Brain pericyte (primary cell): ENCODE measurements around the gene IRGQ.
"Not testable (repeated sequence)": the region's sequence is repeated elsewhere in the genome, so short reads cannot be mapped to it uniquely, and the experiment has no call there.

ENCODE experiments used
- DNase-seq: peaks from one replicate; pipeline ENCODE4 v3.0.0-alpha.2; 2012; ENCODE audit warnings: low read depth, low spot score

The IRGQ gene

GRCh38 chr19:43625918-43626579 is 30.1 kb upstream of the IRGQ start:
- no peak for DNase-seq

GRCh38 chr19:43624933-43625332 is 29.0 kb upstream of the IRGQ start:
- DNase-seq = no peak

- no peak for DNase-seq
Observed at GRCh38 chr19:43623889-43624670, 28.1 kb upstream of the IRGQ start.

- DNase-seq = no peak
Observed at GRCh38 chr19:43622956-43623355, 27.0 kb upstream of the IRGQ start.

- DNase-seq = no peak
Observed at GRCh38 chr19:43622070-43622469, 26.1 kb upstream of the IRGQ start.

GRCh38 chr19:43620061-43621001 is 24.4 kb upstream of the IRGQ start:
- no peak for DNase-seq

- peak; percentile 68 for DNase-seq
Observed at GRCh38 chr19:43619262-43620060, 23.5 kb upstream of the IRGQ start, which contains the start of gene ZNF428. TSS of gene ZNF428 (minus strand) at chr19:43619629. CDS start at chr19:43614304, 5,325 bp downstream.

- no peak for DNase-seq
Observed at GRCh38 chr19:43618921-43619261, 23.0 kb upstream of the IRGQ start.

GRCh38 chr19:43616954-43617353 is 21.0 kb upstream of the IRGQ start:
- DNase-seq = no peak

- no peak for DNase-seq
Observed at GRCh38 chr19:43616306-43616705, 20.4 kb upstream of the IRGQ start.

- no peak for DNase-seq
Observed at GRCh38 chr19:43612374-43612773, 16.4 kb upstream of the IRGQ start.

GRCh38 chr19:43611788-43612187 is 15.9 kb upstream of the IRGQ start, which contains the start of gene SRRM5:
TSS of gene SRRM5 (plus strand) at chr19:43612088. CDS start at chr19:43612122, 34 bp downstream.
- DNase-seq = no peak

GRCh38 chr19:43610493-43610892 is 14.6 kb upstream of the IRGQ start:
- DNase-seq = peak; percentile 75

- no peak for DNase-seq
Observed at GRCh38 chr19:43609872-43610271, 13.9 kb upstream of the IRGQ start.

GRCh38 chr19:43607238-43608205 is 11.6 kb upstream of the IRGQ start:
- no peak for DNase-seq

GRCh38 chr19:43606569-43607229 is 10.8 kb upstream of the IRGQ start:
- DNase-seq = no peak

GRCh38 chr19:43605875-43606568 is 10.1 kb upstream of the IRGQ start:
- no peak for DNase-seq

GRCh38 chr19:43600326-43600725 is 4.4 kb upstream of the IRGQ start:
- not testable (repeated sequence) for DNase-seq
